SU-DHL-6 (cell line): ENCODE data around the gene TMEM79.

Experiments used
- H2AFZ ChIP-seq: fragments of 200-600 bp; sonication (generic); 2 replicates; pipeline ENCODE4 v1.6.1; 2014; ENCODE audit warnings: low read depth, mild to moderate bottlenecking, moderate library complexity, mixed read lengths, antibody characterized with exemption, low read length; ENCODE audit not compliant: severe bottlenecking
- H3F3A ChIP-seq: fragments of 200-600 bp; shearing (Covaris generic); 2 replicates; pipeline ENCODE4 v1.6.0; 2016; ENCODE audit warnings: antibody characterized with exemption, mild to moderate bottlenecking; ENCODE audit not compliant: insufficient read depth
- H3K27ac ChIP-seq: fragments of 200-600 bp; sonication (generic); 2 replicates; pipeline ENCODE4 v1.5.1; 2016; ENCODE audit warnings: low read depth, mild to moderate bottlenecking, low read length, moderate library complexity, mixed read lengths
- H3K27me3 ChIP-seq: fragments of 200-600 bp; sonication (generic), shearing (Covaris generic); 2 replicates; pipeline ENCODE4 v1.6.0; 2014; ENCODE audit warnings: mild to moderate bottlenecking, low read length
- H3K36me3 ChIP-seq: fragments of 200-600 bp; sonication (generic); 2 replicates; pipeline ENCODE4 v1.6.1; 2014; ENCODE audit warnings: mild to moderate bottlenecking, low read length, mixed read lengths
- H3K4me2 ChIP-seq: fragments of 300-600, 200-600 bp; shearing (Covaris generic), sonication (generic); 2 replicates; pipeline ENCODE4 v1.6.0; 2014; ENCODE audit warnings: low read length, low read depth, mild to moderate bottlenecking; ENCODE audit not compliant: poor library complexity, severe bottlenecking
- H3K4me3 ChIP-seq: fragments of 200-600 bp; sonication (generic); 2 replicates; pipeline ENCODE4 v1.5.1; 2014; ENCODE audit warnings: antibody characterized with exemption, low read length, mild to moderate bottlenecking, mixed read lengths; ENCODE audit not compliant: insufficient read depth, poor library complexity, severe bottlenecking
- H3K79me2 ChIP-seq: fragments of 200-600 bp; sonication (generic); 2 replicates; pipeline ENCODE4 v1.6.1; 2014; ENCODE audit warnings: mild to moderate bottlenecking, low read length, moderate library complexity; ENCODE audit not compliant: insufficient read depth
- H3K9ac ChIP-seq: fragments of 200-600 bp; sonication (generic); 2 replicates; pipeline ENCODE4 v1.7.0; 2014; ENCODE audit warnings: mild to moderate bottlenecking, low read length
- H3K9me2 ChIP-seq: fragments of 200-600 bp; sonication (generic); replicated peaks from 2 replicates; pipeline ENCODE4 v1.6.1; 2014; ENCODE audit warnings: low read length; ENCODE audit not compliant: insufficient read depth
- H3K9me3 ChIP-seq: fragments of 200-600 bp; sonication (generic); 2 replicates; pipeline ENCODE4 v1.6.1; 2014; ENCODE audit warnings: low read length, mixed read lengths; ENCODE audit not compliant: insufficient read depth
- H4K20me1 ChIP-seq: fragments of 200-600 bp; sonication (generic); 2 replicates; pipeline ENCODE4 v1.6.1; 2014; ENCODE audit warnings: low read depth, mild to moderate bottlenecking, antibody characterized with exemption, low read length, moderate library complexity, mixed read lengths
- EZH2phosphoT487 ChIP-seq: fragments of 200-600 bp; sonication (generic), shearing (Covaris generic); conservative IDR thresholded peaks from 2 replicates; pipeline ENCODE4 v1.6.1; 2018; ENCODE audit warnings: mild to moderate bottlenecking, antibody characterized with exemption, low read length, moderate library complexity, mixed read lengths
- TF ChIP-seq, protein P1 (sequence below): fragments of 200-600 bp; sonication (generic); IDR thresholded peaks from one replicate; pipeline ENCODE4 v1.5.1; 2017; ENCODE audit warnings: antibody characterized with exemption, mild to moderate bottlenecking, low read length, moderate library complexity; ENCODE audit not compliant: insufficient read depth, poor library complexity, severe bottlenecking

TMEM79 gene

DNA sequence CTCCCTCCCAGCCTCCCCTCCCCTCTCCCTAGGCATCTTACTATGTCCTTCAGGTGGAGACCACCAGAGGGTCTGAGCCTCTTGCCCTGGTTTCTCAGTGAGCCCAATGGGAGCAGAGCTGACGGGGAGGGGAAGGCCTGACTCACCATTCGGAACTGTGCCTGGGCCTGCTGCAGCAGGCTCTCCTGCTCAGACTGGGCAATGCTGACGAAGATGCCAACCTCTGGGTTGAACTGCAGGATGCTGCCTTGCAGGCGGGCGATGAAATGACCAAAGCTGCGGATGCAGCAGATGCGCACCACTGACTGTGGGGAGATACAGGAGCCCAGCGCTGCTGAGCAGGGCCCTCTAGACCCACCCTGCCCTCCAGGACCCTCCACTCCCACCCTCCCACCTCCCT, 25.3 kb upstream of the TMEM79 start:
- H3K9me2 ChIP-seq, result no peaks in the 10 kb centered on the region
- no peaks in the 10 kb centered on the region for H3K27me3 ChIP-seq
- TF ChIP-seq, protein P1, sequence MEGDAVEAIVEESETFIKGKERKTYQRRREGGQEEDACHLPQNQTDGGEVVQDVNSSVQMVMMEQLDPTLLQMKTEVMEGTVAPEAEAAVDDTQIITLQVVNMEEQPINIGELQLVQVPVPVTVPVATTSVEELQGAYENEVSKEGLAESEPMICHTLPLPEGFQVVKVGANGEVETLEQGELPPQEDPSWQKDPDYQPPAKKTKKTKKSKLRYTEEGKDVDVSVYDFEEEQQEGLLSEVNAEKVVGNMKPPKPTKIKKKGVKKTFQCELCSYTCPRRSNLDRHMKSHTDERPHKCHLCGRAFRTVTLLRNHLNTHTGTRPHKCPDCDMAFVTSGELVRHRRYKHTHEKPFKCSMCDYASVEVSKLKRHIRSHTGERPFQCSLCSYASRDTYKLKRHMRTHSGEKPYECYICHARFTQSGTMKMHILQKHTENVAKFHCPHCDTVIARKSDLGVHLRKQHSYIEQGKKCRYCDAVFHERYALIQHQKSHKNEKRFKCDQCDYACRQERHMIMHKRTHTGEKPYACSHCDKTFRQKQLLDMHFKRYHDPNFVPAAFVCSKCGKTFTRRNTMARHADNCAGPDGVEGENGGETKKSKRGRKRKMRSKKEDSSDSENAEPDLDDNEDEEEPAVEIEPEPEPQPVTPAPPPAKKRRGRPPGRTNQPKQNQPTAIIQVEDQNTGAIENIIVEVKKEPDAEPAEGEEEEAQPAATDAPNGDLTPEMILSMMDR, result no peak
- no peak for TF ChIP-seq EZH2phosphoT487
- H3K4me3 ChIP-seq, result no peak overlapping the region
- H2AFZ ChIP-seq, result no peak overlapping the region
- H3K27ac ChIP-seq, result no peak overlapping the region
- H3F3A ChIP-seq, result no peaks in the 10 kb centered on the region
- H3K9ac ChIP-seq, result no peak overlapping the region
- no peak overlapping the region for H3K4me2 ChIP-seq
- H3K36me3 ChIP-seq, result peaks cover 23% of the 10 kb centered on the region; the same call in 1 of the 2 replicates
- H3K79me2 ChIP-seq, result no peaks in the 10 kb centered on the region; the same call in 1 of the 2 replicates
- no peaks in the 10 kb centered on the region for H3K9me3 ChIP-seq
- H4K20me1 ChIP-seq, result no peaks in the 10 kb centered on the region

DNA sequence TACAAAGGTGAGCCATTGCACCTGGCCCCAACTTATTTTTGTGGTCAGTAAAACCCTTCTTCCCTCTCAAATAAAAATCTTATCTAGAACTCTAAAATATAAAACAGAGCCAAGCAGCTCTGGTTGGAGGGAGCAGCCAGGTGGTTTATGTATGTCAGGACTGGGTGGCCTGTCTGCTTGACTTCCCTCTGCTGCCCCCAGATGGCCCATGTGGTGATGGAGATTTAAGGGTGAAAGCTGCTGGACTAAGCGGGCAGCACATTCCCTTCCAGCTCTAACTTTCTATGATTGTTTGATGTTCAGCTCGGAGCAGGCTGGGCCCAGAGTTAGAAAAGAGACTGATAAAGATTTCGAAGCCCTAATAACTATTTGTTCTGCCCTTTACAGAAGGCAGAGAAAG, 24.3 kb upstream of the TMEM79 start:
- H3K9me2 ChIP-seq, result no peaks in the 10 kb centered on the region
- no peaks in the 10 kb centered on the region for H3K27me3 ChIP-seq
- no peak overlapping the region for H2AFZ ChIP-seq
- H3K36me3 ChIP-seq, result peaks cover 23% of the 10 kb centered on the region; the same call in 1 of the 2 replicates
- H3F3A ChIP-seq, result no peaks in the 10 kb centered on the region
- H3K27ac ChIP-seq, result no peak overlapping the region
- no peak overlapping the region for H3K4me3 ChIP-seq
- no peak overlapping the region for H3K9ac ChIP-seq
- H3K79me2 ChIP-seq, result no peaks in the 10 kb centered on the region; the same call in 1 of the 2 replicates
- H4K20me1 ChIP-seq, result no peaks in the 10 kb centered on the region
- no peaks in the 10 kb centered on the region for H3K9me3 ChIP-seq
- no peak for TF ChIP-seq EZH2phosphoT487
- TF ChIP-seq, protein P1, result no peak
- H3K4me2 ChIP-seq, result no peak overlapping the region

DNA sequence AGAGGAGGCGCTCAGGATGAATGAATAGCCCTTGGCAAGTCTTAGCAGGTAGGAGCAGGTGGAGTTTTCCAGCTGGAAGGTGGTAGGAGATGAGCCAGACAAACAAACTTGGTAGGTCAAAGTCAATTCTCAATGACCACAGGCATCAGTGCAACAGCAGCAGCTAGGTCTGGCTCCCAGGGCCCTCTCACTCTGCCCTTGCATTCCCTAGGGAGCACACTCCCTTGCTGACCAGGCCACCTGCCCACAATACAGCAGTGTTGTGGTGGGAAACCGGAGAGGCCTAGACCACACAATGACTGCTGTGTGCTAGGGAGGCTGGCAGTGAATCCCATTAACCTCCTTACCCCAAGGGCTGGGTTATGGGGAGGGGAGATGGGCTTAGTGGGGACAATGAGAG, 23.2 kb upstream of the TMEM79 start:
- Histone ChIP-seq H3F3A (no peaks in the 10 kb centered on the region), H3K36me3 (peaks cover 23% of the 10 kb centered on the region; the same call in 1 of the 2 replicates), H3K4me2 (no peak overlapping the region), H3K9me2 (no peaks in the 10 kb centered on the region), H3K27ac (no peak overlapping the region), H4K20me1 (no peaks in the 10 kb centered on the region), H3K4me3 (no peak overlapping the region), H2AFZ (no peak overlapping the region), H3K79me2 (no peaks in the 10 kb centered on the region; the same call in 1 of the 2 replicates), H3K9ac (no peak overlapping the region), H3K27me3 (no peaks in the 10 kb centered on the region), H3K9me3 (no peaks in the 10 kb centered on the region)
- no peak for TF ChIP-seq EZH2phosphoT487
- TF ChIP-seq, protein P1, result no peak
